ENCODE data around the gene RTN4RL1. TPM values are rescaled to one million over a fixed set of nuclear protein-coding genes. Genes with fewer than 3 reads are reported as not detected.
A peak's percentile ranks its signal among the peaks of the same experiment; 100 is the strongest.

The RTN4RL1 gene
- total and polyA plus RNA-seq, 2 of the 13 experiments (the other 11 are each of a cell fraction or from before 2014, with no cell fraction given): 0.01 TPM; not detected in 1

GRCh38 chr17:1972487-1973160 is 52.5 kb downstream of the RTN4RL1 start (continued):
- 0 out of 2 replicates have a peak, but pooled peaks have one; percentile 21 for TF ChIP-seq PATZ1 (CRISPR knock-in tag; IDR thresholded peaks at IDR 0.05)
- TF ChIP-seq, protein P1, sequence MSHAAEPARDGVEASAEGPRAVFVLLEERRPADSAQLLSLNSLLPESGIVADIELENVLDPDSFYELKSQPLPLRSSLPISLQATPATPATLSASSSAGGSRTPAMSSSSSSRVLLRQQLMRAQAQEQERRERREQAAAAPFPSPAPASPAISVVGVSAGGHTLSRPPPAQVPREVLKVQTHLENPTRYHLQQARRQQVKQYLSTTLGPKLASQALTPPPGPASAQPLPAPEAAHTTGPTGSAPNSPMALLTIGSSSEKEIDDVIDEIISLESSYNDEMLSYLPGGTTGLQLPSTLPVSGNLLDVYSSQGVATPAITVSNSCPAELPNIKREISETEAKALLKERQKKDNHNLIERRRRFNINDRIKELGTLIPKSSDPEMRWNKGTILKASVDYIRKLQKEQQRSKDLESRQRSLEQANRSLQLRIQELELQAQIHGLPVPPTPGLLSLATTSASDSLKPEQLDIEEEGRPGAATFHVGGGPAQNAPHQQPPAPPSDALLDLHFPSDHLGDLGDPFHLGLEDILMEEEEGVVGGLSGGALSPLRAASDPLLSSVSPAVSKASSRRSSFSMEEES (CRISPR knock-in tag; IDR thresholded peaks at IDR 0.05): no peak
- no peak for TF ChIP-seq SETDB1 (CRISPR knock-in tag; IDR thresholded peaks at IDR 0.05; ENCODE audit: borderline replicate concordance)
- TF ChIP-seq MIER3 (CRISPR knock-in tag; IDR thresholded peaks at IDR 0.05; ENCODE audit: borderline replicate concordance): no peak
- TF ChIP-seq XRCC5 (optimal IDR thresholded peaks at IDR 0.05; ENCODE audit: low read length): no peak
- TF ChIP-seq ZNF577 (CRISPR knock-in tag; IDR thresholded peaks at IDR 0.05; ENCODE audit: borderline replicate concordance, low read depth): no peak
- no peak for TF ChIP-seq ZNF639 (CRISPR knock-in tag; conservative IDR thresholded peaks at IDR 0.05)
- no peak for TF ChIP-seq POLR2AphosphoS5 (IDR thresholded peaks at IDR 0.05; ENCODE audit: low read depth, low read length)
- no peak for TF ChIP-seq ZNF318 (CRISPR knock-in tag; IDR thresholded peaks at IDR 0.05)
- no peak for TF ChIP-seq HOXA5 (CRISPR knock-in tag; IDR thresholded peaks at IDR 0.05)
- TF ChIP-seq BCLAF1 (IDR thresholded peaks at IDR 0.05): no peak

Measured in HepG2 (cell line).